BJ (cell line): ENCODE measurements around the gene ZMYM4. TPM values are rescaled to one million over a fixed set of nuclear protein-coding genes. Genes with fewer than 3 reads are reported as not detected.
A peak's percentile ranks its signal among the peaks of the same experiment; 100 is the strongest.

Experiments used
- CTCF ChIA-PET: fragments of 350-600 bp; formaldehyde crosslinking; extraction: SDS; loops from one replicate; lab custom pipeline; 2021; ENCODE audit warnings: antibody characterized with exemption, inconsistent platforms; lab: Yijun Ruan, JAX
- POLR2A ChIA-PET: fragments of 300-600 bp; sonication (Branson Sonifier 250); formaldehyde crosslinking; extraction: SDS; loops from one replicate; lab custom pipeline; 2021; ENCODE audit warnings: antibody characterized with exemption; lab: Charles Lee
- DNase-seq: peaks from one replicate; pipeline ENCODE4 v3.0.0-alpha.2; 2011; ENCODE audit warnings: low read depth
- H3K27me3 ChIP-seq: 2 replicates; pipeline ENCODE4 v1.6.0; 2011; ENCODE audit warnings: low read length; ENCODE audit not compliant: control insufficient read depth, insufficient read depth
- H3K36me3 ChIP-seq: 2 replicates; pipeline ENCODE4 v1.5.1; 2011; ENCODE audit warnings: low read length; ENCODE audit not compliant: control insufficient read depth, insufficient read depth
- H3K4me3 ChIP-seq: 2 replicates; pipeline ENCODE4 v1.5.1; 2011; ENCODE audit warnings: low read depth, mild to moderate bottlenecking, control low read depth, low read length
- polyA plus RNA-seq: library from polyadenylated mRNA; depleted of rRNA; stranded (reverse); fragments of >200 nt; gene quantifications from 2 replicates; pipeline ENCODE4 v1.2.3, GENCODE V29; 2011
- TF ChIP-seq, protein P1 (sequence below): IDR thresholded peaks from 2 replicates; pipeline ENCODE4 v1.5.1; 2011; ENCODE audit warnings: low read depth, mild to moderate bottlenecking, control low read depth, inconsistent platforms, low read length, moderate library complexity; ENCODE audit not compliant: insufficient read depth

ZMYM4 gene
- polyA plus RNA-seq, 1 experiment = 19.2 TPM

DNA sequence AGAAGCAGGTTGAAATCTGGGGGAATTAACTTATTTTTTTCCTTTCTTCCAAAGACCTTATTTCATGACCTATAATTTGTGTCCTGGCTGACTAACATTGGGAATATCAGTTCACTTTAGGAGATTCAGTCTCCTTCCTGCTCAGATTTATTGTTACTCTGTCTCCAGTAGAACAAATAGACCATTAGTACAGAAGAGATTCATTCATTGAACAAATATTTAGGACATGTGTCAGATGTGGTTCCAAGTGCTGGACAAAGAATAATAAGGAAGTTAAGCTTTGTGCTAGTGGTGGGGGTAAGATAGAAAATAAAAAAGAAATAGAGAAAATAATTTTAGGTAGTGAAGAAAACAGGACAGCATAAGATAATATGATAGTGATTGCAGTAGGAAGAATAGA, 20.3 kb downstream of the ZMYM4 start:
- no peaks in the 10 kb centered on the region for H3K36me3 ChIP-seq
- no peak overlapping the region for H3K4me3 ChIP-seq
- CTCF ChIA-PET = interaction anchor here (1.0 to 1.9 kb wide), 3 partner anchors 10 to 87 kb away, joined by 3 to 6 read pairs (median 5); partner anchors contain the start of gene ZMYM4
- POLR2A ChIA-PET = interaction anchor here (0.6 kb wide), 1 partner anchor 184 kb away, joined by 3 read pairs; no protein-coding TSS in a partner anchor
- no peak for DNase-seq
- no peaks in the 10 kb centered on the region for H3K27me3 ChIP-seq
- TF ChIP-seq, protein P1, sequence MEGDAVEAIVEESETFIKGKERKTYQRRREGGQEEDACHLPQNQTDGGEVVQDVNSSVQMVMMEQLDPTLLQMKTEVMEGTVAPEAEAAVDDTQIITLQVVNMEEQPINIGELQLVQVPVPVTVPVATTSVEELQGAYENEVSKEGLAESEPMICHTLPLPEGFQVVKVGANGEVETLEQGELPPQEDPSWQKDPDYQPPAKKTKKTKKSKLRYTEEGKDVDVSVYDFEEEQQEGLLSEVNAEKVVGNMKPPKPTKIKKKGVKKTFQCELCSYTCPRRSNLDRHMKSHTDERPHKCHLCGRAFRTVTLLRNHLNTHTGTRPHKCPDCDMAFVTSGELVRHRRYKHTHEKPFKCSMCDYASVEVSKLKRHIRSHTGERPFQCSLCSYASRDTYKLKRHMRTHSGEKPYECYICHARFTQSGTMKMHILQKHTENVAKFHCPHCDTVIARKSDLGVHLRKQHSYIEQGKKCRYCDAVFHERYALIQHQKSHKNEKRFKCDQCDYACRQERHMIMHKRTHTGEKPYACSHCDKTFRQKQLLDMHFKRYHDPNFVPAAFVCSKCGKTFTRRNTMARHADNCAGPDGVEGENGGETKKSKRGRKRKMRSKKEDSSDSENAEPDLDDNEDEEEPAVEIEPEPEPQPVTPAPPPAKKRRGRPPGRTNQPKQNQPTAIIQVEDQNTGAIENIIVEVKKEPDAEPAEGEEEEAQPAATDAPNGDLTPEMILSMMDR = no peak

DNA sequence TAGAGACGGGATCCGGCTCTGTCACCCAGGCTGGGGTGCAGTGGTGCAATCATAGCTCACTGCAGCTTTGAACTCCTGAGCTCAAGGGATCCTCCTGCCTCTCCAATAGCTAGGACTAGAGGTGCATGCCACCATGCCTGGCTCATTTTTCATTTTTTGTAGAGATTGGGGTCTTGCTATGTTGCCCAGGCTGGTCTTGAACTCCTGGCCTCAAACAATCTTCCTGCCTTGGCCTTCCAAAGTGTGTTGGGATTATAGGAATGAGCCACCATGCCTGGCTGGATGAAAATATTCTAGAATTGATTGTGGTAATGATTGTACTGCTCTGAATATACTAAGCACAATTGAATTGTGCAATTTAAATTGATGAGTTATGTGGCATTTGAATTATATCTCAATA, 21.9 kb downstream of the ZMYM4 start:
- CTCF ChIA-PET = interaction anchor here (0.8 kb wide), 1 partner anchor 8 kb away, joined by 3 read pairs; no protein-coding TSS in a partner anchor
- Histone ChIP-seq H3K36me3 (peaks cover 1% of the 10 kb centered on the region; the same call in 1 of the 2 replicates), H3K27me3 (no peaks in the 10 kb centered on the region), H3K4me3 (no peak overlapping the region)
- POLR2A ChIA-PET = no interaction called here
- TF ChIP-seq, protein P1 = no peak
- DNase-seq = no peak

DNA sequence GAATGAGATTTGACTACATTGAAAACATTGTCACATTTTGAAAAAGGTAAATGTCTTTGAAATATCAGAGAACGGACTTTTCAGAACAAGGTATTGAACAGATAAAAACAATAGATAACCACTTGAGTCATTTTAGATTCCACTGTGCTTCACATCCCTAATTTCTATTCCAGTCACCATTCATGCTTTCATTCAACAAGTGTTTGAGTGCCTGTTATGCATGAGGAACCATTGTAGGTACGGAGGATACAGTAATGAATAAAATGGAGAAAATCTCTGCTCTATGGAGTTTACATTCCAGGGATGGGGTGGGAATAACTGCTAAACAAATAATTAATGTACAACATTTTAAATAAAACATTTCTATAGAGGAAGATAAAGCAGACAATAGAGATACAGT, 26.3 kb downstream of the ZMYM4 start:
- ChIA-PET POLR2A (no interaction called here), CTCF (no interaction called here)
- TF ChIP-seq, protein P1 = no peak
- DNase-seq = no peak
- peaks cover 6% of the 10 kb centered on the region for H3K36me3 ChIP-seq
- no peaks in the 10 kb centered on the region for H3K27me3 ChIP-seq
- no peak overlapping the region for H3K4me3 ChIP-seq

DNA sequence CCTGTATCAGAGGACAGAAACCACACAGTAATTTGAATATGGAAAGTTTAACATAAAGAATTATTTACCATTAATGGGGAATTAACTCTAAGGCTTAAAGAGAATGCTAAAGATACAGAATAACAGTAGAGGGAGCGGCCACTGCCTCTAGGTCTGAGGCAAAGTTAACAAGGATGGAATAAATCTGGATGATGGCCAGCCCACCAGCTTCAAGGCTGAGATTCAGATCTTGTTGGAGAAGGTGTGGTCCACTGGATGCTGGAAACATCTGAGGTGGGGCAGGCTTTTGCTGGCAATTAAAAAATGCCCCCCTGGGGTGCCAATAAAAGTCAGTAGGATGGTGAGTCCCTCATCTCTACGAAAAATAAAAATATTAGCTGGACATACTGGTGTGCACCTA, 29.4 kb downstream of the ZMYM4 start:
- TF ChIP-seq, protein P1 = no peak
- no peaks in the 10 kb centered on the region for H3K27me3 ChIP-seq
- POLR2A ChIA-PET = no interaction called here
- peaks cover 6% of the 10 kb centered on the region for H3K36me3 ChIP-seq
- DNase-seq = no peak
- H3K4me3 ChIP-seq = no peak overlapping the region
- CTCF ChIA-PET = interaction anchor here (0.6 to 2.1 kb wide), 5 partner anchors 8 to 390 kb away, joined by 3 to 14 read pairs (median 3); no protein-coding TSS in a partner anchor

DNA sequence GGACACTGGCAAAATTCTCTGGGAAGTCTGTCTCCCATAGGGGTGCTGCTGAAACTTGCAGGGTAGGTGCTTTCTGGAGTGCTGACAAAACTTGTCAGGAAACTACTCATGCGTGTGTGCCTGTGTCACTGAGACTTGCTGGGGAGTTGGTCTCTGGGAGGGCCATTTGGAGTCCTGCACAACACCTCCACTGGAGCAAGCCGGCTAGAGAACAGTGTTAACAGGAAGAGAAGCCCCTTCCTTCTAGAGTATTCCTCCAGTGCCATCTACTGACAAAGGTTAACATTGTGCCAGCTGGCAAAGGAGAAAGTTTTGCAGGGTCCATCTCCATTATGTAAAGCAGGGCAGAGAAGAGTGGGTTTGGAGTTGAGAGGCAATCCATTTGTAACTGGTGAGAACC, 30.0 kb downstream of the ZMYM4 start:
- H3K27me3 ChIP-seq = no peaks in the 10 kb centered on the region
- ChIA-PET POLR2A (no interaction called here), CTCF (interaction anchor here (0.6 to 2.1 kb wide), 4 partner anchors 8 to 96 kb away, joined by 3 to 14 read pairs (median 4); no protein-coding TSS in a partner anchor)
- TF ChIP-seq, protein P1 = peak; percentile 46
- peaks cover 6% of the 10 kb centered on the region for H3K36me3 ChIP-seq
- no peak for DNase-seq
- H3K4me3 ChIP-seq = no peak overlapping the region
